H1 (cell line): Measurements from ENCODE around the gene PMPCB. TPM values are rescaled to one million over a fixed set of nuclear protein-coding genes. Genes with fewer than 3 reads are reported as not detected.
A peak's percentile ranks its signal among the peaks of the same experiment; 100 is the strongest.

Experiments used
- BRCA1 ChIP-seq: IDR thresholded peaks from 2 replicates; pipeline ENCODE4 v1.6.1; 2012; ENCODE audit warnings: low read depth, low read length, improper control_type of control experiment
- CBX8 ChIP-seq: fragments of 300-800, 300-1000 bp; sonication (generic); IDR thresholded peaks from 2 replicates; pipeline ENCODE4 v1.7.1; 2016; ENCODE audit warnings: low read depth, low read length, borderline replicate concordance
- CEBPB ChIP-seq: IDR thresholded peaks from 2 replicates; pipeline ENCODE4 v1.6.1; 2012; ENCODE audit warnings: low read depth, low read length
- CHD1 ChIP-seq: IDR thresholded peaks from 2 replicates; pipeline ENCODE4 v1.6.1; 2012; ENCODE audit warnings: low read depth, low read length, improper control_type of control experiment
- EGR1 ChIP-seq: IDR thresholded peaks from 2 replicates; pipeline ENCODE4 v1.6.1; 2011; ENCODE audit warnings: low read depth, low read length, borderline replicate concordance
- EP300 ChIP-seq, 2 experiments: IDR thresholded peaks; 1 replicate in 1 of 2; 2 replicates in 1 of 2; pipeline ENCODE4 v1.6.1; 2011 to 2012; ENCODE audit warnings: low read depth in 2 of 2, low read length in 2 of 2, mild to moderate bottlenecking in 2 of 2, borderline replicate concordance in 1 of 2, inconsistent platforms in 1 of 2, moderate library complexity in 1 of 2
- JUN ChIP-seq: IDR thresholded peaks from 2 replicates; pipeline ENCODE4 v1.6.1; 2011; ENCODE audit warnings: low read depth, mild to moderate bottlenecking, improper control_type of control experiment, low read length
- KDM4A ChIP-seq: IDR thresholded peaks from one replicate; pipeline ENCODE4 v1.7.1; 2012; ENCODE audit warnings: low read depth, mild to moderate bottlenecking, moderate library complexity, low read length, inconsistent platforms; ENCODE audit not compliant: severe bottlenecking
- MAFK ChIP-seq: IDR thresholded peaks from 2 replicates; pipeline ENCODE4 v1.6.1; 2012; ENCODE audit warnings: low read depth, mild to moderate bottlenecking, improper control_type of control experiment, low read length
- NANOG ChIP-seq: IDR thresholded peaks from 2 replicates; pipeline ENCODE4 v1.6.1; 2011; ENCODE audit warnings: low read length, low read depth, mild to moderate bottlenecking, inconsistent platforms; ENCODE audit not compliant: insufficient read depth, poor library complexity, severe bottlenecking
- POLR2A ChIP-seq, 2 experiments: IDR thresholded peaks; 1 replicate in 1 of 2; 2 replicates in 1 of 2; pipeline ENCODE4 v1.6.1; 2011; ENCODE audit warnings: low read depth in 2 of 2, low read length in 2 of 2, mild to moderate bottlenecking in 2 of 2; ENCODE audit errors: control extremely low read depth in 1 of 2
- POLR2AphosphoS5 ChIP-seq: IDR thresholded peaks from 2 replicates; pipeline ENCODE4 v1.6.1; 2011; ENCODE audit warnings: low read depth, low read length
- RBBP5 ChIP-seq: IDR thresholded peaks from 2 replicates; pipeline ENCODE4 v1.7.1; 2012; ENCODE audit warnings: low read depth, mild to moderate bottlenecking, inconsistent platforms, low read length, moderate library complexity, borderline replicate concordance
- RFX5 ChIP-seq: IDR thresholded peaks from 2 replicates; pipeline ENCODE4 v1.6.1; 2011; ENCODE audit warnings: low read depth, low read length, improper control_type of control experiment, borderline replicate concordance
- RXRA ChIP-seq: IDR thresholded peaks from 2 replicates; pipeline ENCODE4 v1.6.1; 2011; ENCODE audit warnings: low read depth, mild to moderate bottlenecking, low read length, moderate library complexity; ENCODE audit not compliant: insufficient read depth
- SIRT6 ChIP-seq: IDR thresholded peaks from one replicate; pipeline ENCODE4 v1.7.1; 2012; ENCODE audit warnings: low read length, inconsistent platforms
- ZNF274 ChIP-seq: IDR thresholded peaks from 2 replicates; pipeline ENCODE4 v1.7.0; 2012; ENCODE audit warnings: low read length, borderline replicate concordance; ENCODE audit errors: extremely low read depth
- polyA plus RNA-seq, 7 experiments: library from polyadenylated mRNA; depleted of rRNA in 3 of 7; stranded (reverse) in 5 of 7; unstranded in 2 of 7; fragments of >200 nt in 5 of 7; fragments of 200-250 nt in 2 of 7; gene quantifications; 1 replicate in 5 of 7; 2 replicates in 1 of 7; 4 replicates in 1 of 7; pipeline versions ENCODE4 v1.2.1 to v1.2.3, GENCODE V29; 2011 to 2013; ENCODE audit warnings: missing spikeins in 2 of 7, mixed read lengths in 2 of 7
- total RNA-seq: library from RNA; stranded (reverse); fragmentation: NEBNext Ultra II Directional; extraction: Animal tissue kit (Norgen Biotek cat#: 25700); gene quantifications from 2 replicates; pipeline ENCODE4 v1.2.1, GENCODE V29; 2021
- TF ChIP-seq, protein P1 (sequence below): IDR thresholded peaks from 2 replicates; pipeline ENCODE4 v1.6.1; 2011; ENCODE audit warnings: low read depth, mild to moderate bottlenecking, low read length; ENCODE audit not compliant: insufficient read depth

Gene PMPCB
- total and polyA plus RNA-seq, 2 of the 8 experiments (the other 6 are each of a cell fraction or from before 2014, with no cell fraction given) = 60.6 to 83.5 TPM

DNA sequence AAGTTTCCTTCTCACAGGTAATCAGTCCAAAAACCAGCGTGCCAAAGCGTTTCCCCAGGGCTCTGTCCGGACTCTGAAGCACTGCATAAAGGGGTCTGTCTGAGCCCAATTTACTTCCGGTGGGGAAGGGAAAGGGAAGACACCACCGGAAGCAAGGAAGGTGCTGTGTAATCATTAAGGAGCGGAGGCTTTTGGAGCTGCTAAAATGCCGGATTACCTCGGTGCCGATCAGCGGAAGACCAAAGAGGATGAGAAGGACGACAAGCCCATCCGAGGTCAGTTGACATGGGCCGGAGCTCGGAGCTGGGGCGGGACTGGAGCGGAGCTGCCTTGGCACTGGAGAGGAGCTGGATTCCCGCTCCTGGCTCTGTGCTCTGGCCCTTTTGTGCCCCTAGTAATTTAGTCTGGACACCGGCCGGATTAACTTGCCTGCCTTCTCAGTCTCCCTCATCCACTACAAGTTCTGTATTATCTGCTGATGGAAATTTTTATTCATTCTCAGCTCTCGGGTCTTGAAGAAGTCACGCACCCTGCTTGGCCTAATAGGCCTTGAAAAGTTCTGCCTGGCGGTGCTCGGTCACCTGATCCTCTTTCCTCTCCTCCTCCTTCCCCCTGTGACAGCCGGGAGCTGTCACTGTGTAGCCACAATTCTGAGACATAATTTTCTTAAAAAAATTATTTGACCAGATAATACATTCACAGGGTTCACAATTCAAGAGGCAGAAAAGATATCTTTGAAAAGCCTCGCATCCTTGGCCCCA, 50.5 kb downstream of the PMPCB start, which contains the start of gene PSMC2 (continued):
- no peak for TF ChIP-seq RFX5
- no peak for TF ChIP-seq RBBP5
- TF ChIP-seq BRCA1 = no peak
- TF ChIP-seq NANOG = no peak
- peak in 1 of 2 experiments; percentile 14; a peak in 1 of 3 replicates for TF ChIP-seq EP300 (IDR thresholded peaks at IDR 0.05; ENCODE audit: borderline replicate concordance in 1 of 2, low read depth in 2 of 2, low read length in 2 of 2)
- no peak for TF ChIP-seq RXRA
- TF ChIP-seq KDM4A = peak; percentile 64
- no peak for TF ChIP-seq ZNF274
- no peak for TF ChIP-seq CEBPB
- TF ChIP-seq POLR2A (IDR thresholded peaks at IDR 0.05; ENCODE audit: control extremely low read depth in 1 of 2, low read depth in 2 of 2, low read length in 2 of 2) = peak; percentile 44 to 88
- peak; percentile 74 for TF ChIP-seq POLR2AphosphoS5
- no peak for TF ChIP-seq CHD1
- TF ChIP-seq EGR1 = 0 out of 2 replicates have a peak, but pooled peaks have one; percentile 52
- no peak for TF ChIP-seq JUN
- peak; percentile 81; the same call in 1 of the 2 replicates for TF ChIP-seq MAFK
- TF ChIP-seq, protein P1, sequence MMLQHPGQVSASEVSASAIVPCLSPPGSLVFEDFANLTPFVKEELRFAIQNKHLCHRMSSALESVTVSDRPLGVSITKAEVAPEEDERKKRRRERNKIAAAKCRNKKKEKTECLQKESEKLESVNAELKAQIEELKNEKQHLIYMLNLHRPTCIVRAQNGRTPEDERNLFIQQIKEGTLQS = no peak
- no peak for TF ChIP-seq CBX8
- no peak for TF ChIP-seq SIRT6
- TF ChIP-seq, all 59 proteins: peak for 20
